Activated effector memory CD4-positive, alpha-beta T cell treated with Interleukin-2 at 50 U/mL for 16 hours (primary cell): ENCODE measurements around the gene CHSY1.
"Not testable (repeated sequence)": the region's sequence is repeated elsewhere in the genome, so short reads cannot be mapped to it uniquely, and the experiment has no call there.

Experiments used
- DNase-seq: peaks from one replicate; pipeline ENCODE4 v3.0.0-alpha.2; 2020

CHSY1 gene

GRCh38 chr15:101132390-101133180 lies 119.3 kb downstream of the CHSY1 start:
- no peak for DNase-seq

GRCh38 chr15:101131489-101132389 lies 120.1 kb downstream of the CHSY1 start:
- DNase-seq, result no peak

DNA sequence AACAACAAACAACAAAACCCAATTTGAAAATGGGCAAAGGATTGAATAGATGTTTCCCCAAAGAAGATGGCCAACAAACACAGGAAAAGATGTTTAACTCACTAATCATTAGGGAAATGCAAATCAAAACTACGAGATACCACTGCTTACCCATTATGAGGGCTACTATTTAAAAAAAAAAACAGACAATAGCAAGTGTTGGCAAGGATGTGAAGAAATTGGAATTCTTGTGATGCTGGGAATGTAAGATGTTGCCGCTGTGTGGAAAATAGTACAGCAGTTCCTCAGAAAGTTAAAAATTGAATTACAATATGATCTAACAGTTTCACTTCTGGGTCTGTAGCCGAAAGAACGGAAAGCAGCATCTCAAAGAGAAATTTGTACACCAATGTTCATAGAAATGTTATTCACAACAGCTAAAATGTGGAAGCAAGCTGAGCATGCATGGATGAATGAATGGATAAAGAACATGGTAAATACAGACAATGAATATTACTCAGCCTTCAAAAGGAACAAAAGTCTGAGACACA lies 121.9 kb downstream of the CHSY1 start:
- DNase-seq, result no peak

DNA sequence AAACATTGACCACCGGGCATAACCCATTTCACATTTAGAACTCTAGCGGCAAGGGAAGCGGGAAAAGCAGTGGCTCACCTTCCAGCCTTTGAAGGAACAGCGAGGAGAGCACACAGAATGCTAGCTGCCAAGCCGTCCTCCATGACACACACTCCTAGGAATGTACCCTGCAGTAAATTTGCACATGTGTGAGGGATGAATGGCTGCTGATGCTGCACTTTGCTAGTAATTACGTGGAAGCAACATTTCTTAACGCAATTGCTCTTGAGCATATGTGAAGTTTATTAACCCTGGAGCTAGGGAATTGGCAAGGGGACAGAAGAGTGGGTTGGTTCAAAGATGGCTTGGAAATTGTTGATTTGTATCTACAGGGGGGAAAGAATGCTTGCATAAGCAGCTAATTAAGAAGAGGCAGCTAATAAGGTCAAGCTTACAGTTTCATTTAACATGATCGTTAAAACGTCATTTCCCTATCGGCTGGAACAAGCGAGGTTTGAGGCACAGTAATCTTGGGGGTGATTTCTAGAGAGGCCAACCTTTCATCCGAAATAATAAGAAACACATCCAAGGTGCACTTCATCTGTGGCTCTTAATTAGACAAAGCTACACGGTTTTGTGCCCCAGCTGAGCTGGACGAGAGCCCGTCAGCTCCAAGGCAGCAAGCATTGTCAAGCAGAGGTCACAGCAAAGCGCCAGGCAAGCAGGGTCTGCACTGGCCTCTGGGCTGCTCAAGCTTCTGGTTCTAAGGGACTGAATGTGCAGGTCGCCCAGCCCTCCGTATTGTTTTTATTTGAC lies 123.4 kb downstream of the CHSY1 start:
- no peak for DNase-seq

DNA sequence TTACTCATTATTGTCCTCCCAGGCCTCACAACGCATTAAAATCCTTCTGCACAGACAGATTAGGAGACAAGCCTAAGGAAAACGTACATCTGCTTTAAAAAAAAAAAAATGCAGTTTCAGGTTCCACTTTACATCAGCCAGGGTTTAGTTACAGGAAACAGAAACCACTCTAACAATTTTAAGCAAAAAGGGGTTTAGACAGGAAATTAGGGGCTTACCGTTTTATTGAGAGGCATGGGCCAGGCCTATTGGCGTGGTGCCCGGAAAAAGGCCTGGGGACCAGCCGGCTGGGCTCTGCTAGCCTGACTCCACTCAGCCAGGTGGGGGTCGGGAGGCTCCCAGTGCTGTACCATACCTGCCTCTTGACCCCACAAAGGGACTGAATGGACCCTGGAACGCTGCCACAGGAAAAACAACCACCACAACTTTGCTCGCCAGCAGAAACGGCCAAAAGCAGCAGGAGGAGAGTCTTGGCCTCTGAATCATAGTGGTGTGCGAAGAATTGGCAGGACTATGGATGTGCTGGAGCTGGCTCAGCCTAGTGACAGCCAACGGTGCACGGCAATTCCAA lies 124.3 kb downstream of the CHSY1 start:
- DNase-seq, result peak; percentile 11

DNA sequence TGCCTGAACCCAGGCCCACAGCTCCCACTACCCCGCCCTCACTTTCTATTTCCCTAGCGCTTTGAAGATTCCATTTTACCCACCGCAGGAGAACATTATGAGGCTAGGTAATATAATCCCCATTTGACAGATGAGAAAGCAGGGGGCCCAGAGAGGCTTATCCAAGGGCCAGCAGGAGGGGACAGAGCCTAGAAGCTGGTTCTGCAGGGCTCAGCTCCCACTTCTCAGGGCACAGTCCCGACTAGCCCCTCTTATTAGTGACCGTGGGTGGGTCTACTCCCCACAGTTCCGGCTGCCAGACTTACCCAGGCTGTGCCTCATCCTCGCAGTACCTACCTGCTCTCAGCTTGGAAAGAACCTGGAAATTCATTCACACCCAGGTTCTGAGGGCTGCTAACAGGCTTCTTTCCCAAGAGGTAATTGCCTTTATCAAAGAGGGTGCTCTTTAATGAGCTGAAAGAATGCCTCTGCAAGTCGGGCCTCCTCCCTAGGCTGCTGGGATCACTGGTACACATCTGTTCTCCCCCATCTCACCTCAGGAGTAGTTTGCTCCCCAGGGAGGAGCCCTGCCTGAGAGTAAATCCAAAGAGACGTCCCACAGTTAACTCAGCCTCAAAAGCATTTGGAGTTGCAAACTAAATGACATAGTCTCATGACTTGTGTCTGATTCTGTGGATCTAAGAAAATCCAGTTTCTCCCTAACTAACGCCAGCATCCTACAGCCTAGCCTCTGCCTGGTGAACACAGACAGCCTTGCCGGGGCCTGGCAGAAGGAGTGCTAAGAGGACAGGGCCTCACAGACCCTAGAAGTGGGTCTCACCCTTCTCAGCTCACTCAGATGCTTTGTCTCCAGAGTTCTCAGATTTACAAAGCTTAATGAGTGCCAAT lies 125.0 kb downstream of the CHSY1 start:
- no peak for DNase-seq

DNA sequence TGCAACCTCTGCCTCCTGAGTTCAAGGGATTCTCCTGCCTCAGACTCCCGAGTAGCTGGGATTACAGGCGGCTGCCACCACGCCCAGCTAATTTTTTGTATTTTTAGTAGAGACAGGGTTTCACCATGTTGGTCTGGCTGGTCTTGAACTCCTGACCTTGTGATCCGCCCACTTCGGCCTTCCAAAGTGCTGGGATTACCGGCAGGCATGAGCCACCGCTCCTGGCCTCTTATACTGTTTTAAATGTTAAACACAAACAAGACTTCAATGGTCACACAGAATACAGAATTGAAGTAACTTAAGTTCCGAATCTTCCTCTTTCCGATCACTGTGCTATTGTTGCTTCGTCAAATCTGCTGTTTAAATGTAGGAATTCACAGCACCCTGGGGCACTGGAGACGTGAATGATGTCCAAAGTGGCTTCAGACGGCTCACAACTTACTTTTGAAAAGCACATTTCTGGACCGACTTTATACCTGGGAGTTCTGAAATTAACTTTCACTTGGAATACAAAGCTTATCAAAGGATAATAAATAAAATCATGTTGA lies 125.9 kb downstream of the CHSY1 start:
- not testable (repeated sequence) for DNase-seq
